Pancreas (tissue), 10 donors: ENCODE data around the gene CCL2. TPM values are rescaled to one million over a fixed set of nuclear protein-coding genes. Genes with fewer than 3 reads are reported as not detected.

Source experiments
- ATAC-seq, 4 donors: fragments of 200-7000 bp; cut with Tn5 transposase; one replicate each; pipeline versions ENCODE4 v1.8.0 to v1.9.1; 2020; ENCODE audit warnings: mild to moderate bottlenecking in 4 of 4, moderate library complexity in 4 of 4
- DNase-seq, 6 donors: peaks; one replicate each; pipeline ENCODE4 v3.0.0-alpha.2; 2020
- FAIRE-seq: peaks from 2 replicates; lab custom pipeline; 2012; peaks lifted over from hg19 to GRCh38; lab: Jason Lieb, UNC
- H3K27ac ChIP-seq, 4 donors: fragments of 200-600 bp; sonication (generic); 1 replicate in 3 of 4; 2 replicates in 1 of 4; pipeline versions ENCODE4 v1.5.0 to v1.8.0; 2020
- H3K27me3 ChIP-seq, 4 donors: fragments of 200-600 bp; one replicate each; pipeline ENCODE4 v1.8.0; 2021
- H3K36me3 ChIP-seq, 3 donors: fragments of 200-600 bp; sonication (generic) in 1 of 3; one replicate each; pipeline versions ENCODE4 v1.5.0 to v1.8.0; 2020 to 2021
- H3K4me1 ChIP-seq, 3 donors: fragments of 200-600 bp; one replicate each; pipeline ENCODE4 v1.8.0; 2021
- H3K4me3 ChIP-seq, 4 donors: fragments of 200-600 bp; sonication (generic) in 2 of 4; one replicate each; pipeline versions ENCODE4 v1.5.0 to v1.8.0; 2020 to 2021
- H3K9me3 ChIP-seq, 4 donors: fragments of 200-600 bp; one replicate each; pipeline ENCODE4 v1.8.0; 2021
- WGBS, 2 donors: extraction: QIAGEN DNeasy Blood & Tissue Kit; methylation state at CpG; one replicate each; pipeline ENCODE4 v1.1.7; 2013; 5-methylcytosine and 5-hydroxymethylcytosine counted together
- intact Hi-C, 3 donors: fragments of 100-400 bp; cut with DNase I; formaldehyde crosslinking; loops; one replicate each; pipeline versions ENCODE4 v1.11.1 to v1.14.2; 2022
- polyA plus RNA-seq, 2 donors: library from polyadenylated mRNA; stranded (reverse); fragments of 200-250 nt; gene quantifications; one replicate each; pipeline ENCODE4 v1.2.3, GENCODE V29; 2013
- total RNA-seq, 6 donors: library from RNA; stranded (reverse); fragmentation: NEBNext Ultra II Directional in 4 of 6; extraction: Animal tissue kit (Norgen Biotek cat#: 25700) in 4 of 6; gene quantifications; one replicate each; pipeline versions ENCODE4 v1.2.1 to v1.2.4, GENCODE V29; 2021 to 2023
- TF ChIP-seq, protein P1 (sequence below), 4 donors: fragments of 200-600 bp; sonication (generic) in 3 of 4; IDR thresholded peaks; one replicate each; pipeline versions ENCODE4 v1.5.0 to v1.8.0; 2021; ENCODE audit warnings: antibody characterized with exemption in 4 of 4
- donor health status: healthy with polysubstance abuse.
- donor health status: DM: no; HTN: no; CAD: no; lungs with moderate emphysema.
- donor health status: DM: no; HTN: no; CAD: no.
- donor health status: control.
- donor health status: control.
- donor health status: Bipolar disorder and iron deficiency.
- donor health status: DM: yes; HTN: yes; CAD: no.
- donor health status: DM: no; HTN: no; CAD: no.
- donor health status: DM: no; HTN: no; CAD: no.
- donor health status: DM: yes; HTN: yes; CAD: no.

CCL2 gene
- total and polyA plus RNA-seq, 8 donors = 5.6 to 293 (median 75.5) TPM

DNA sequence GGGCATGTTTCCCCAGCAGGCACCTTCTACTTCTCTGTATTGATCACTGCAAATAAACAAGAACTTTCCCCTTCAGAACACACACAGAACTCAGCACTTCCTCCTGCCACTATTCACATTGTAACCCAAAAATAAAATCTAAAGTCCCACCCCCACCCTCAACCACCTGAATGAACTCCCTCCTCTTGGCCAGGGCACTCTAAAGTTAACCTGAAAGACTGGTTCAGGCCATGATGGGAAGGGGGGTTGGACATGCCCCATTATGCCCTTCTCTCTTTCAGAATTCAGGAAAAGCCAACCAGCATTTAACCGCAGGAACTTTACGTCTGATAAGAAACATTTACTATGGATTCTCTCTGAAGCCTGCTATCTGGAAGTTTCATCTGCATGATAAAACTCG lies 27.4 kb upstream of the CCL2 start:
- no peak for FAIRE-seq
- 34 to 43% methylated on average over 3 of the region's 3 CpGs for WGBS, 2 donors
- no peak overlapping the region for H3K4me3 ChIP-seq
- intact Hi-C loops = no loop called here
- H3K36me3 ChIP-seq = no peaks in the 10 kb centered on the region
- no peaks in the 10 kb centered on the region for H3K9me3 ChIP-seq
- no peaks in the 10 kb centered on the region for H3K27me3 ChIP-seq
- H3K4me1 ChIP-seq = no peaks in the 10 kb centered on the region
- no peak overlapping the region for H3K27ac ChIP-seq
- TF ChIP-seq, protein P1, sequence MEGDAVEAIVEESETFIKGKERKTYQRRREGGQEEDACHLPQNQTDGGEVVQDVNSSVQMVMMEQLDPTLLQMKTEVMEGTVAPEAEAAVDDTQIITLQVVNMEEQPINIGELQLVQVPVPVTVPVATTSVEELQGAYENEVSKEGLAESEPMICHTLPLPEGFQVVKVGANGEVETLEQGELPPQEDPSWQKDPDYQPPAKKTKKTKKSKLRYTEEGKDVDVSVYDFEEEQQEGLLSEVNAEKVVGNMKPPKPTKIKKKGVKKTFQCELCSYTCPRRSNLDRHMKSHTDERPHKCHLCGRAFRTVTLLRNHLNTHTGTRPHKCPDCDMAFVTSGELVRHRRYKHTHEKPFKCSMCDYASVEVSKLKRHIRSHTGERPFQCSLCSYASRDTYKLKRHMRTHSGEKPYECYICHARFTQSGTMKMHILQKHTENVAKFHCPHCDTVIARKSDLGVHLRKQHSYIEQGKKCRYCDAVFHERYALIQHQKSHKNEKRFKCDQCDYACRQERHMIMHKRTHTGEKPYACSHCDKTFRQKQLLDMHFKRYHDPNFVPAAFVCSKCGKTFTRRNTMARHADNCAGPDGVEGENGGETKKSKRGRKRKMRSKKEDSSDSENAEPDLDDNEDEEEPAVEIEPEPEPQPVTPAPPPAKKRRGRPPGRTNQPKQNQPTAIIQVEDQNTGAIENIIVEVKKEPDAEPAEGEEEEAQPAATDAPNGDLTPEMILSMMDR (IDR thresholded peaks at IDR 0.05) = no peak
- DNase-seq = no peak
- ATAC-seq = peak in 2 of 4 donors; percentile 45 to 47

DNA sequence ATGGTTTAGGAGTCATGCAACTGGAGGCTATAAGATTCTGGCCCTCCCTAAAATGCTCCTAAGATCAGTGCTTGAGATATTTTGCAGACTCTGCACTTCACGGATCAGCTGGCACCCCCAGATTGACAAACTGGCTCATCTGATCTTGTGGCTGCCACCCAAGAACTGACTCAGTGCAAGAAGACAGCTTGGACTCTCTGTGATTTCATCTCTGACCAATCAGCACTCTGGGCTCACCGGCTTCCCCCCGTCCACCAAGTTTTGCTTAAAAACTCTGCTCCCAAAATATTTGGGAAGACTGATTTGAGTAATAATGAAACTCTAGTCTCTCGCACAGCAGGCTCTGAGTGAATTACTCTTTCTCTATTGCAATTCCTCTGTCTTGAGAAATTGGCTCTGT lies 26.3 kb upstream of the CCL2 start:
- no peak for DNase-seq
- Histone ChIP-seq H3K36me3 (no peaks in the 10 kb centered on the region), H3K4me1 (no peaks in the 10 kb centered on the region), H3K27me3 (no peaks in the 10 kb centered on the region), H3K27ac (no peak overlapping the region), H3K4me3 (no peak overlapping the region), H3K9me3 (no peaks in the 10 kb centered on the region)
- ATAC-seq = no peak
- intact Hi-C loops = no loop called here
- TF ChIP-seq, protein P1 (IDR thresholded peaks at IDR 0.05) = no peak
- no peak for FAIRE-seq
- 75 to 84% methylated on average over 4 of the region's 4 CpGs for WGBS, 2 donors

DNA sequence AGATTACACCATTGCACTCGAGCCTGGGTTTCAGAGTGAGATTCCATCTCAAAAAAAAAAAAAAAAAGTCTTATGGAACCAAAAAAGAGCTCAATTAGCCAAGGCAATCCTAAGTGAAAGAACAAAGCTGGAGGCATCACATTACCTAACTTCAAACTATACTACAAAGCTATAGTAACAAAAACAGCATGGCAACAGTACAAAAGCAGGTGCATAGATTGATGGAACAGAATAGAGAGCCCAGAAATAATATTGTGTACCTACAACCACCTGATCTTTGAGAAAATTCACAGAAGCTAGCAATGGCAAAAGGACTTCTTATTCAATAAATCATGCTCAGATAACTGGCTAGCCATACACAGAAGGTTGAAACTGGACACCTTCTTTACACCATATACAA lies 24.7 kb upstream of the CCL2 start:
- no peaks in the 10 kb centered on the region for H3K9me3 ChIP-seq
- no peaks in the 10 kb centered on the region for H3K36me3 ChIP-seq
- no peak for FAIRE-seq
- H3K27me3 ChIP-seq = no peaks in the 10 kb centered on the region
- no peak for ATAC-seq
- no peak overlapping the region for H3K27ac ChIP-seq
- intact Hi-C loops = no loop called here
- TF ChIP-seq, protein P1 (IDR thresholded peaks at IDR 0.05) = no peak
- H3K4me1 ChIP-seq = peaks cover 7 to 14% (median 13%) of the 10 kb centered on the region in 3 donors
- H3K4me3 ChIP-seq = no peak overlapping the region
- DNase-seq = no peak
- WGBS, 2 donors = 50 to 65% methylated on average over 1 of the region's 1 CpG

DNA sequence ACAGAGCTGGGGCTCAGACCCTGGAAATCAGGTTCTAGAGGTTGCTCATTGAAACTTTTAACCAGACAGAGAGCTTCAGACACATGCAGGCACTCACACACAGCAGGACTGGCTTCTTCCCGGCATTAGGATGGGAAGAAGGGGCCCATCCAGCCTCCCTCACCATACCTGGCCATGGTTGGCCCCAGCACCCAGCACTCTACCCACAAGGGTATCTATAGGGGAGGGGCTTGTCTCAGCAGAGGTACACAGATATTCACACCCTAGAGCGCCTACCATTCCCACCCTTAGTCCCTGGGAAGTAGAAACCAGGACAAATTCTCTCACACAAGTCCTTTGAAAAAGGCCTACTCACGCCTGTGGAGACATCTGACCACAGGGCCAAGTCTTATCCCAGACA lies 20.5 kb upstream of the CCL2 start:
- ATAC-seq (no peak), FAIRE-seq (no peak), DNase-seq (no peak)
- intact Hi-C loops = no loop called here
- Histone ChIP-seq H3K9me3 (no peaks in the 10 kb centered on the region), H3K27ac (peak overlapping the region in 3 of 4 donors; percentile 28 to 86 (median 81)), H3K4me1 (peaks cover 9 to 34% (median 20%) of the 10 kb centered on the region in 3 donors), H3K36me3 (no peaks in the 10 kb centered on the region), H3K27me3 (no peaks in the 10 kb centered on the region), H3K4me3 (no peak overlapping the region)
- TF ChIP-seq, protein P1 (IDR thresholded peaks at IDR 0.05) = no peak
- 91 to 92% methylated on average over 3 of the region's 3 CpGs for WGBS, 2 donors

DNA sequence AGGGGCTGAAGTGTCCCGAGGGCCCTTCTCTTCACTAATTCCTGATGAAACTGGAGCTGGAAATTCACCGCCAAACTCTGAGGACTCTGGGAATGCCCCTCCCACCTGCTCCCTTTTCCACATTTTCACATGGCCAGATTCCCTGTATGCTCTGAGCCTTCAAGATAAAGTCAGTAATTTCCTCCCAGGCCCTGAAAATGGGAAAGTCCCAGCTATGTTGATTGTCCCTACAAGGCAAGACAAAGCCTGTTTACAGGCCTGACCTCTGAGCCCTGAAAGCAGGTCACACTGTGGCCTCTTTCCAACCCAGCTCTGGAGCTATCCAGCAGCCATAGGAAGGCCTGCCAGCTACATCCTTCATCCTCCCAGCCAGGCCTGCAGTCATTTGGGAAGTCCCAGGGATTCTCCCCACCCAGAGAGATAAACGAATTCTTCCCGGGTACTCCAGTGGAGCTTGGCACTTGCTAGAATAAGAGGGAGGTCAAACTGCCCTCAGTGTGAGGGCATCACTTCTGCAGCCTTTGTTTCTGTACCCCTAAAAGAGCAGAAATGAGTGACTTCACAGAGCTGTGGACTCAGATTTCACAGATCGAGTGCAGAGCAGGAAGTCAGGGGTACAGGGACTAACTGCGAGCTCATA lies 19.6 kb upstream of the CCL2 start:
- 25 to 30% methylated on average over 6 of the region's 6 CpGs for WGBS, 2 donors
- DNase-seq (peak in 4 of 6 donors; percentile 50 to 83 (median 66)), FAIRE-seq (no peak), ATAC-seq (peak; percentile 88 to 91 (median 91))
- Histone ChIP-seq H3K36me3 (no peaks in the 10 kb centered on the region), H3K9me3 (no peaks in the 10 kb centered on the region), H3K27ac (peak overlapping the region; percentile 24 to 86 (median 66)), H3K27me3 (no peaks in the 10 kb centered on the region), H3K4me1 (peaks cover 9 to 39% (median 20%) of the 10 kb centered on the region in 3 donors), H3K4me3 (no peak overlapping the region)
- intact Hi-C loops = no loop called here
- TF ChIP-seq, protein P1 (IDR thresholded peaks at IDR 0.05) = no peak
